ENCODE measurements around the gene NCAPH2. TPM values are rescaled to one million over a fixed set of nuclear protein-coding genes. Genes with fewer than 3 reads are reported as not detected.
A peak's percentile ranks its signal among the peaks of the same experiment; 100 is the strongest.

Gene NCAPH2
- total RNA-seq, 2 experiments from 2014 or later = 136 to 181 TPM

DNA sequence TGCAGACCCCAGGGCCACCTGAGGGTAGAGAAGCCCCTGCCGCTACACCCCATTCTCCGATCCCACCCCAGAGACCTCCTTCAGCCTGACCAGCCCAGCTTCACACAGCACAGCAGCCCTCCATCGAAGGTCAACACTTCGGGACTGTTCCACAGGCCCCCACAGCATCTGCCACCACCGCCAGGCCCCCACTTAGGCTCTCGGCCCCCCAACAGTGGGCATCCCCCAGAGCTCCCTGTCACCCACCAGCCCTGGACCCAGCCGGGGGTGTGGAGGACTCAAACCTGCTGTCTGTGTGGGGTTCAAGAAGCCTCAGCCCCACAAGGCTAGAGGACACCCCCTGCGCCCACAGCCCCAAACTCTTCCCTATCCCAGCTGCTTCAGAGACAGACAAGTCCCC, 39.4 kb upstream of the NCAPH2 start:
- CTCF ChIA-PET = interaction anchor here (0.6 to 4.0 kb wide), 8 partner anchors 10 to 153 kb away, joined by 3 to 20 read pairs (median 4); partner anchors contain the start of genes LMF2, NCAPH2 and SCO2
- DNase-seq = no peak
- no peaks in the 10 kb centered on the region for H3K9me3 Mint-ChIP-seq (ENCODE audit: low read depth)
- H3K27me3 Mint-ChIP-seq = no peaks in the 10 kb centered on the region
- H3K4me1 Mint-ChIP-seq = peaks cover 69% of the 10 kb centered on the region
- H3K27ac Mint-ChIP-seq = peak overlapping the region; percentile 88
- H3K4me3 Mint-ChIP-seq = peak overlapping the region; percentile 69
- no peak for ATAC-seq
- peaks cover 26% of the 10 kb centered on the region for H3K36me3 Mint-ChIP-seq

DNA sequence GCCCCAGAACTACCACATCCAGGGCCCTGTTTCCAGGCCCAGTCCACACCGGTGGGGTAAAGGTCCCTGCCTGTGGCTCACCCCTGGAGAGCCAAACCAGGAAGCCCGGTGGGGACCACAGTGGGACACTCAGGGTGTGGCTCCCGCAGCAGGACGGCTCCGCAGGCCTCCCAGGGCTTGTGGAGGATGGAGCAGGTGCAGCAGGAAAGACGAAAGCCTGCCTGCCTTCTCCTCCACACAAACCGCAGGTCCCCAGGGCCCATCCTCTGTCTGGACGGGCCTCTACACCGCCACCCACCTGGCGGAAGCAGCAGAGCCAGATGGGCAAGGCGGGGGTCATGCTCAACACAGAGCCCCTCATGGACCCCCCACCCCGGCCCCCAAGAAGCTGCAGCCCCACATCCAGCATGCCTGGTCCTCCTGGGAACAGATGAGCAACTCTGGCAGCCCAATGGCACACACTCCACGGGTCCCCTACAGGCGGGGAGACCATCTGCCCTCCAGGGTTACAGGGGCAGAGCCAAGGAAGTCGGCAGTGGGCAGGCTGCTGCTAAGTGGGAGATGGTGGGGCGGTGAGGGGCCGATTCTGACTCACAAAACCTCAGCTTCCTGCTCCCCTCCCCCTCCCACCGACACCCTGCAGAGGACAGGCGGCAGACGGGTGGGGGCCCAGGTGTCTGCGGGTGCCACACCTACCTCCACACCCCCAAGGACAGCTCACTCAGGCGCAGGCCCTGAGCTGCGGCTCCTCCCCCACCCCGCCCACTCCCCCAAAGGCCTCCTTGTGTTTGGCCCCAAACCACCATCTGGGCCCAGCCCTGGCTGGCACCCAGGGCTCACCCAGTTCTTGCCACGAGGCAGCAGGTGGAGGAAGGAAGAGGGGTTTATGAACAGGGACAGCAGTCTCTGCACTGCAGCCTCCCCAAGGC, 38.4 kb upstream of the NCAPH2 start:
- no peaks in the 10 kb centered on the region for H3K9me3 Mint-ChIP-seq (ENCODE audit: low read depth)
- peak; percentile 77 for ATAC-seq
- peak; percentile 99 for DNase-seq
- H3K4me1 Mint-ChIP-seq = peaks cover 69% of the 10 kb centered on the region
- H3K36me3 Mint-ChIP-seq = peaks cover 19% of the 10 kb centered on the region
- H3K27ac Mint-ChIP-seq = peak overlapping the region; percentile 88
- H3K27me3 Mint-ChIP-seq = no peaks in the 10 kb centered on the region
- CTCF ChIA-PET = interaction anchor here (0.6 to 4.0 kb wide), 15 partner anchors 12 to 193 kb away, joined by 3 to 20 read pairs (median 5); partner anchors contain the start of genes ADM2, LMF2, NCAPH2 and SCO2
- H3K4me3 Mint-ChIP-seq = peak overlapping the region; percentile 69

DNA sequence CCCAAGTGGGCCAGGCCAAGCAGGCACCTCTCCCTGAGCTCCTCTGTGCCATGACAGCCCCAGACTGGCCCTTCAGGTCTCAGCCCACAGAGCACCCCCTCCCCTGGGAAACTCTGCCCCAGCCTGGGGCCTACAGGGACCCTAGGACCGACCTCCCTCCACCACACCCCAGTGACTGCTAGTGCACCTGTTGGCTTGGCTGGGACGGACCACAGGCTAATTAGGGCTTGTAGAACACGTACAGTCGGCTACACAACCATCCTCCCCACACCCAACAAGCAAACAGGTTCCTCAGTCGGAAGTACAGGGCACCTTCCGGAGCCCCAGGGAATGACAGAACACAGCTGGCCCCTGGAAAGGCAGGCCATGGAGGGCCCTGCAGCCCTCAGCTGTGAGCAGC, 37.5 kb upstream of the NCAPH2 start:
- peaks cover 19% of the 10 kb centered on the region for H3K36me3 Mint-ChIP-seq
- peaks cover 72% of the 10 kb centered on the region for H3K4me1 Mint-ChIP-seq
- H3K27ac Mint-ChIP-seq = peak overlapping the region; percentile 88
- CTCF ChIA-PET = interaction anchor here (0.6 to 4.0 kb wide), 13 partner anchors 10 to 194 kb away, joined by 3 to 20 read pairs (median 6); partner anchors contain the start of genes ADM2, LMF2, SCO2 and TYMP
- peak overlapping the region; percentile 69 for H3K4me3 Mint-ChIP-seq
- H3K27me3 Mint-ChIP-seq = no peaks in the 10 kb centered on the region
- DNase-seq (peak; percentile 61), ATAC-seq (no peak)
- no peaks in the 10 kb centered on the region for H3K9me3 Mint-ChIP-seq (ENCODE audit: low read depth)

GRCh38 chr22:50471197-50471847, 36.7 kb upstream of the NCAPH2 start:
- Mint-ChIP-seq H3K36me3 (peaks cover 14% of the 10 kb centered on the region), H3K9me3 (ENCODE audit: low read depth) (no peaks in the 10 kb centered on the region), H3K4me1 (peaks cover 72% of the 10 kb centered on the region), H3K27me3 (no peaks in the 10 kb centered on the region), H3K27ac (peak overlapping the region; percentile 88), H3K4me3 (peak overlapping the region; percentile 69)
- CTCF ChIA-PET = interaction anchor here (1.1 to 4.0 kb wide), 12 partner anchors 9 to 150 kb away, joined by 3 to 28 read pairs (median 10); partner anchors contain the start of genes ADM2, SCO2 and TYMP
- ATAC-seq (no peak), DNase-seq (no peak)

DNA sequence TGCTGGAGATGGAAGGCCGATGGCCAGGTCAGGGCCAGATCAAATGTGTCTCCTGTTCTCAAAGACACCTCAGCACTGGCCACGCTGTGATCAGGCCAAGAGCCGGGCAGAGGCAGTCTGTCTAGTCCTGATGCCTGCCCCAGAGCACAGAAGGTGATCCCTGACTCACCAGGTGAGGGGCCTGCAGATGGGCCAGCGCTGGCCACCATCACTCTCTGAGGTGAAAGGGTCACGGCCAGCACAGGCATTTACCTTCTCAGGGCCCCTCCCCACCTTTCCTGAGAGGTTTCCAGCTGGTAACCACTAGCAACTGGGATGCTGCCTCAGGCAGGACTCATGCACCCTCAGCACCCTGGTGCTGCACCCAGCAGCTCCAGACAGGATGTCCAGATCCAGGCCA, 36.1 kb upstream of the NCAPH2 start:
- CTCF ChIA-PET = interaction anchor here (0.6 to 4.0 kb wide), 11 partner anchors 10 to 195 kb away, joined by 3 to 28 read pairs (median 10); partner anchors contain the start of genes ADM2 and SCO2
- no peak for ATAC-seq
- Mint-ChIP-seq H3K9me3 (ENCODE audit: low read depth) (no peaks in the 10 kb centered on the region), H3K36me3 (peaks cover 8% of the 10 kb centered on the region), H3K4me1 (peaks cover 67% of the 10 kb centered on the region), H3K4me3 (peak overlapping the region; percentile 23), H3K27ac (peak overlapping the region; percentile 88), H3K27me3 (no peaks in the 10 kb centered on the region)
- no peak for DNase-seq

GRCh38 chr22:50473088-50473487, 34.9 kb upstream of the NCAPH2 start:
- Mint-ChIP-seq H3K4me1 (peaks cover 63% of the 10 kb centered on the region), H3K27me3 (no peaks in the 10 kb centered on the region), H3K36me3 (peaks cover 5% of the 10 kb centered on the region), H3K9me3 (ENCODE audit: low read depth) (no peaks in the 10 kb centered on the region), H3K27ac (peak overlapping the region; percentile 95), H3K4me3 (peak overlapping the region; percentile 93)
- CTCF ChIA-PET = interaction anchor here (0.8 to 4.0 kb wide), 18 partner anchors 9 to 222 kb away, joined by 3 to 28 read pairs (median 4); partner anchors contain the start of genes ADM2, HDAC10, LMF2 and NCAPH2
- peak; percentile 21 for ATAC-seq
- DNase-seq = peak; percentile 79

DNA sequence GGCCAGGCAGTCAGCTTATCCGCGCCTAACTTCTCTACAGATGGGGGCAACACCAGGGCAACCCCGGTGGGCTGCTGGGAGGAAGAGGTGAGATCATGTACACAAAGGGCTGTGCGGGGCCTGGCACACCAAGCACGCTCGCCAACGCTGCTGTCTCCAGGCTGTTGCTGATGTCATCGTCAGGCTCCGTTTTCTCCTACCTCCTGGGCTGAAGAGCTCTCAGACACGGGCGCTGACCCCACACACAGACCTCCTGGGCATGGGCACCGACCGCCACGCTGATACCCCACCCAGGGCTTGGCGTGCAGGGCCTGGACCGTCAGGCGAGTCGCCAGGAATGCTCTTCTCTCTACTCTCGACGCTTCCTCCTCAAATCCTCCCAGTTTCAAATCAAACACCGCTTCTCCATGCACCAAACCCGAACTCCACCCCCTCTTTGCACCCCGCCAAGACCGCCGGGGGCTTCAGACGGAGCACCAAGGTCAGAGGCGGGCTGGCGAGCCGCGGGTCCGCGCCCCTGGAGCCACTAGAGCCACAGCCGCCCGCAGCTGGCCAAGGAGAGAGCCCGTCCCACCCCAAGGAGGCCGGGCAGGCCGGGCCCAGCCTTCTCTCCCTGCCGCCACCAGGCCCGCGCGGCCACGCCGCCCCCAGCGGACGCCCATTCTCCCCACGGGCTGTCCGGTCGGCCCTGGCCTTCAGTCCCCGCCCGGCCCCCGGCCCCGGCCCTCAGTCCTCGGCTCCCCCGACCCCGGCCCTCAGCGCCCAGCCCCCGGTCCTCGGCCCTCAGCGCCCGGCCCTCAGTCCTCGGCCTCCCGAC, 34.0 kb upstream of the NCAPH2 start:
- peaks cover 53% of the 10 kb centered on the region for H3K4me1 Mint-ChIP-seq
- CTCF ChIA-PET = interaction anchor here (0.8 to 4.0 kb wide), 18 partner anchors 8 to 223 kb away, joined by 3 to 28 read pairs (median 4); partner anchors contain the start of genes ADM2, HDAC10, LMF2 and NCAPH2
- ATAC-seq = no peak
- H3K36me3 Mint-ChIP-seq = peaks cover 5% of the 10 kb centered on the region
- DNase-seq = peak; percentile 71
- H3K27ac Mint-ChIP-seq = peak overlapping the region; percentile 95
- H3K9me3 Mint-ChIP-seq (ENCODE audit: low read depth) = no peaks in the 10 kb centered on the region
- peaks cover 6% of the 10 kb centered on the region for H3K27me3 Mint-ChIP-seq
- peak overlapping the region; percentile 93 for H3K4me3 Mint-ChIP-seq

GRCh38 chr22:50474710-50475651, 33.0 kb upstream of the NCAPH2 start, which contains the start of gene SBF1:
TSS of gene SBF1 (minus strand) at chr22:50475035. CDS start at chr22:50474840, 195 bp downstream.
- H3K4me1 Mint-ChIP-seq = peaks cover 49% of the 10 kb centered on the region

DNA sequence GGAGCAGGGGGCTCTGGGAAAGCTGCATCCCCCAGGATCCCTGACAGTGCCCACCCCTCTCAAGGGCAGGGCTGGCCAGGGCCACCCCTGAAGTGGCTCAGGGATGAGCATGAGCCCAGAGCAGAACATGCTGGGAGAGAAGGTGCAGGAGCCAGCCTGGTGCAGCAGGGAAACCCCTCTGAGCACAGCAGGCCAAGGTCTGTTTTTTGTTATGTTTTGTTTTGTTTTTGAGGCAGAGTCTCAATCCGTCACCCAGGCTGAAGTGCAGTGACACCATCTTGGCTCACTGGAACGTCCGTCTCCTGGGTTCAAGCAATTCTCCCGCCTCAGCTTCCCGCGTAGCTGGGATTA, 32.4 kb upstream of the NCAPH2 start:
- Mint-ChIP-seq H3K4me3 (peak overlapping the region; percentile 51), H3K27ac (peak overlapping the region; percentile 72), H3K4me1 (peaks cover 42% of the 10 kb centered on the region), H3K36me3 (peaks cover 5% of the 10 kb centered on the region), H3K27me3 (peaks cover 16% of the 10 kb centered on the region), H3K9me3 (ENCODE audit: low read depth) (no peaks in the 10 kb centered on the region)
- no peak for DNase-seq
- CTCF ChIA-PET = interaction anchor here (4.0 kb wide), 1 partner anchor 22 kb away, joined by 28 read pairs; no protein-coding TSS in a partner anchor
- no peak for ATAC-seq

More at GRCh38 chr22:50474710-50475651, 33.0 kb upstream of the NCAPH2 start, which contains the start of gene SBF1:
- peak within 1 kb of the TSS; percentile 93 for H3K4me3 Mint-ChIP-seq
- H3K36me3 Mint-ChIP-seq = peaks cover 5% of the 10 kb centered on the region
- no peaks in the 10 kb centered on the region for H3K9me3 Mint-ChIP-seq (ENCODE audit: low read depth)
- peak; percentile 83 for ATAC-seq
- CTCF ChIA-PET = interaction anchor here (4.0 kb wide), 1 partner anchor 23 kb away, joined by 28 read pairs; no protein-coding TSS in a partner anchor
- H3K27me3 Mint-ChIP-seq = peaks cover 11% of the 10 kb centered on the region
- peak; percentile 92 for DNase-seq
- peak within 1 kb of the TSS; percentile 95 for H3K27ac Mint-ChIP-seq

GRCh38 chr22:50476868-50477267, 31.2 kb upstream of the NCAPH2 start:
- Mint-ChIP-seq H3K27me3 (peaks cover 16% of the 10 kb centered on the region), H3K36me3 (peaks cover 5% of the 10 kb centered on the region), H3K9me3 (ENCODE audit: low read depth) (no peaks in the 10 kb centered on the region), H3K4me1 (peaks cover 30% of the 10 kb centered on the region), H3K4me3 (no peak overlapping the region), H3K27ac (peak overlapping the region; percentile 19)
- DNase-seq = no peak
- CTCF ChIA-PET = interaction anchor here (0.8 kb wide), 1 partner anchor 21 kb away, joined by 3 read pairs; no protein-coding TSS in a partner anchor
- ATAC-seq = no peak

- no peak for DNase-seq
- H3K4me1 Mint-ChIP-seq = peaks cover 19% of the 10 kb centered on the region
- no peak overlapping the region for H3K27ac Mint-ChIP-seq
- H3K36me3 Mint-ChIP-seq = peaks cover 4% of the 10 kb centered on the region
- H3K27me3 Mint-ChIP-seq = peaks cover 16% of the 10 kb centered on the region
- ATAC-seq = no peak
- H3K4me3 Mint-ChIP-seq = no peak overlapping the region
- CTCF ChIA-PET = interaction anchor here (1.2 kb wide), 1 partner anchor 9 kb away, joined by 3 read pairs; no protein-coding TSS in a partner anchor
- no peaks in the 10 kb centered on the region for H3K9me3 Mint-ChIP-seq (ENCODE audit: low read depth)
These were observed 30.1 kb upstream of the NCAPH2 start for GRCh38 chr22:50477923-50478322.

Measured in activated CD8-positive, alpha-beta memory T cell treated with anti-CD3 and anti-CD28 coated beads, Interleukin-2, amount 10 ng/mL, durations not matched to agents 7 days and 5 days (primary cell).